GM20000 (cell line): Measurements from ENCODE around the gene SOS1.
"Not testable (repeated sequence)": the region's sequence is repeated elsewhere in the genome, so short reads cannot be mapped to it uniquely, and the experiment has no call there.

Experiments
- DNase-seq: peaks from one replicate; pipeline ENCODE4 v3.0.0; 2012; ENCODE audit warnings: low spot score
- TF ChIP-seq, protein P1 (sequence below): IDR thresholded peaks from 2 replicates; pipeline ENCODE4 v1.5.1; 2012; ENCODE audit warnings: mild to moderate bottlenecking, control low read depth; ENCODE audit errors: extremely low read depth, missing control alignments

Gene SOS1

DNA sequence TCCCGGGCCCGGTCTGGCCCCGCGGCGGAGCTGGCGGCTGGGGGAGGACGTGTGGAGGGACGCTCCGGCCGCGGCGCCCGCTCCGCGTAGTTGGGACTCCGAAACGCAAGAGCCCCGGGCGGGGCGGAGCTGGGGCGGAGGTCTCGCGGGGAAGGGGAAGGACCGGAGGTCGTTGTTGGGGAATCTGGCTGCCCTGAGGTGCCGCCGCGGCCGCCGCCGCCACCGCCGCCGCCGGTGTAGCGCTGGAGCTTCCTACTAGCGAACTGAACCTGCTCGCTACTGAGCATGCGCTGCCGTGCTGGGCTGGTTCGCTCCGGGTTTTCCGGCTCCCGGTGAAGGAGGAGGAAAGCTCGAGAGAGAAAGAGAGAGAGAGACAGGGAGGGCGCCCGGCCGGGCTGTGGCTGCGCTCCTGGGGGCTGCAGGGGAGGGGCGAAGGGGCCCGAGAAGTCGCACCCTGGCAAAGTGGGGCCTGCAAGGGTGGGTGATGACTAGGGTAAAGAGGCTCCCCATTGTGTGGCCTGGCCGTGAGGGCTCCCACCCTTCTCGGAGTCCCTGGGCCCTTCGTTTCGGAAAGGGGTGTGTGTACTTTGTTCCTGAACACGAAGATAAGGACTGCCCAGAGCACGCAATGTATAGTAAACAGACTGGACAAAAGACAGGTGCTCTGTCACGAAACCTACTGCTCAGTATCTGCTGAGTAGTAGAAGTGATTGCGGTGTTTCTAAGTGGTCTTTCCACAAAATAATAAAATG, at the start of gene SOS1:
Gene SOS1, minus strand, starts transcription at position 281 of the 752 bp plus-strand sequence. CDS start 629 bp downstream, outside the sequence.
- TF ChIP-seq, protein P1, sequence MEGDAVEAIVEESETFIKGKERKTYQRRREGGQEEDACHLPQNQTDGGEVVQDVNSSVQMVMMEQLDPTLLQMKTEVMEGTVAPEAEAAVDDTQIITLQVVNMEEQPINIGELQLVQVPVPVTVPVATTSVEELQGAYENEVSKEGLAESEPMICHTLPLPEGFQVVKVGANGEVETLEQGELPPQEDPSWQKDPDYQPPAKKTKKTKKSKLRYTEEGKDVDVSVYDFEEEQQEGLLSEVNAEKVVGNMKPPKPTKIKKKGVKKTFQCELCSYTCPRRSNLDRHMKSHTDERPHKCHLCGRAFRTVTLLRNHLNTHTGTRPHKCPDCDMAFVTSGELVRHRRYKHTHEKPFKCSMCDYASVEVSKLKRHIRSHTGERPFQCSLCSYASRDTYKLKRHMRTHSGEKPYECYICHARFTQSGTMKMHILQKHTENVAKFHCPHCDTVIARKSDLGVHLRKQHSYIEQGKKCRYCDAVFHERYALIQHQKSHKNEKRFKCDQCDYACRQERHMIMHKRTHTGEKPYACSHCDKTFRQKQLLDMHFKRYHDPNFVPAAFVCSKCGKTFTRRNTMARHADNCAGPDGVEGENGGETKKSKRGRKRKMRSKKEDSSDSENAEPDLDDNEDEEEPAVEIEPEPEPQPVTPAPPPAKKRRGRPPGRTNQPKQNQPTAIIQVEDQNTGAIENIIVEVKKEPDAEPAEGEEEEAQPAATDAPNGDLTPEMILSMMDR = no peak
- peak; percentile 94 for DNase-seq

DNA sequence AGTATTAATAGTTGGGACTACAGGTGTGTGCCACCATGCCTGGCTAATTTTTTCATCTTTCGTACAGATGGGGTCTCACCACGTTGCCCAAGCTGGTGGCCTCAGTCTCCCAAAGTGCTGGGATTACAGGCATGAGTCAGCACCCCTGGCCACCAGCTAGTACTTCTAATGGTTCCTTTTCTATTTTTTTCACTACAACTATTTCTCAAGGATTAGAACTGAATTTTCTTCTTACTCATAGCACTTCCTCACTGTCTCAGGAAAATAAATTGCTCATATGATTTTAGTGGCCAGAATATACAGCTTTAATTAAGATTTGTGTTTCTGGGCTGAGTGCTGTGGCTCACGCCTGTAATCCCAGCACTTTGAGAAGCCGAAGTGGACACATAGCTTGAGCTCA, 43.2 kb upstream of the SOS1 start:
- TF ChIP-seq, protein P1 = no peak
- no peak for DNase-seq

DNA sequence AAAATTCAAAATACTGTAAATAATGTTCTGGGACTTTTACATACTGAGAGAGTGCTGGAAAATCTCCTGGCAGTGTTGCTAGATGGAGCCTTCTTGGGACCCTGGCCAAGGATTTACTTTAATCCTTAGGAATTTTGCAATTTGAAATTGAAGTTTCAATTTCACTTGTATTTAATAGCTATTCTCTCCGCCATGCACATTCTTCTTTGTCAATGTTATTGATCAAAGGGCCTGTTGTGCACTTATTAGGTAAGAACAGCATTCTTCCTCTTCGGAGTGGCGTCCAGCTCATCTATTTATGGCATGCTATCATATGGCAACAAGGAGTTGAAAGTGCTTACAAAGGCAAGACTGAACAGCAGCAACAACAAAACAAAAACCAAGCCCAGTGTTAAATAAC, 40.1 kb upstream of the SOS1 start:
- DNase-seq = no peak
- TF ChIP-seq, protein P1 = no peak

DNA sequence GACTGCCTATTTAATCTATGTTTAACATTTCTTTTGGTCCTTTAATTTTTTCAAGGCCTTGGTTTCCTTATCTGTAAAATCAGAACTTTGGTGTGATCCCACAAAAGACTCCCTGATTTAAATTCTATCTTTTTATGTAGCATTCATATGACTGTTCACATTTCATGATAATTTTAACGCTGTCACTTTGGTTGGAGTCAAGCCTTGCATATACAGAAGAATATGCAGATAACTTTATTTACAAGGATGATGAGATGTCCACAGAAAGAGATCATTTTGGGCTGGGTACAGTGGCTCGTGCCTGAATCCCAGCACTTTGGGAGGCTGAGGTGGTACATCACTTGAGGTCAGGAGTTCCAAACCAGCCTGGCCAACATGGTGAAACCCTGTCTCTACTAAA, 38.4 kb upstream of the SOS1 start:
- no peak for DNase-seq
- TF ChIP-seq, protein P1 = no peak

DNA sequence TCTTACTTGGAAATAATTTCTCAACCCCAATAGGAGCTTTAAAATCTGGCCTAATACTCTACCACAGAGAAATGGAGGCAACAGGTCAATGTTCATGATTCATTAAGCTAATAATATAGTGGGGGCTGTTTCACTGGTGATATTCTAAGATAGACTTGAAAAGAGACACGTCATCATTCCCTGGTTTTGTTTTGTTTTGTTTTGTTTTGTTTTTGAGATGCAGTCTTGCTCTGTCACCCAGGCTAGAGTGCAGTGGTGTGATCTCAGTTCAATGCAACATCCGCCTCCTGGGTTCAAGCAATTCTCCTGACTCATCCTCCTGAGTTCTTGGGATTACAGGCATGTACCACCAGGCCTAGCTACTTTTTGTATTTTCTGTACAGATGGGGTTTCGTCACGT, 37.5 kb upstream of the SOS1 start:
- no peak for DNase-seq

DNA sequence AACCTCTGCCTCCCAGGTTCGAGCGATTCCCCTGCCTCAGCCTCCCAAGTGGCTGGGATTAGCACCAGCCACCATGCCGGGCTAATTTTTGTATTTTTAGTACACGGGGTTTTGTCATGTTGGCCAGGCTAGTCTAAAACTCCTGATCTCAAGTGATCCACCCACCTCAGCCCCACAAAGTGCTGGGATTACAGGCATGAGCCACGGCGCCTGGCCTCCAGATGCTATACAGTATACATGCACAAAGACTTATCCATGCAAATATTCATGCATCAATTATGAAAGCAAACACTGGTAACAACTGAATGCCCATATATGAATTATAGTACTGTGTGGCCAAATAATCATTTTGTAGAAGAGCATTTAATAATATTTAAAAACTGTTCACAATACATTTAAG, 36.0 kb upstream of the SOS1 start:
- TF ChIP-seq, protein P1 = no peak
- DNase-seq = no peak

More for the DNA sequence above, 37.5 kb upstream of the SOS1 start:
- TF ChIP-seq, protein P1 = no peak

DNA sequence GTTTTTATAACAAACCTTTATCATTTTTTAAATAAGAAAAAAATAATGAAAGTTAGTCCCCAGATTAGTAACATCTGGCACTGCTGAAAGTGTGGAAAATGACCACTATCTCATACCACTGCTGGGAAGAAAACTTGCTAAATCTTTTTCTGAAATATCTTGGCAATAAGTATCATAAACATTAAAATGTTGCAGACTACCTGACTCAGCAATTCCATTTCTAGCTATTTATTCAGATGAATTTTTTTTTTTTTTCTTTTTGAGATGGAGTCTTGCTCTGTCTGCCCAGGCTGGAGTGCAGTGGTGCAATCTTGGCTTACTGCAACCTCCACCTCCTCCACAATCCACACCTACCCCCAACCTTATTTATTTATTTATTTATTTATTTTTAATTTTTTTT, 35.3 kb upstream of the SOS1 start:
- TF ChIP-seq, protein P1 = no peak
- DNase-seq = no peak

DNA sequence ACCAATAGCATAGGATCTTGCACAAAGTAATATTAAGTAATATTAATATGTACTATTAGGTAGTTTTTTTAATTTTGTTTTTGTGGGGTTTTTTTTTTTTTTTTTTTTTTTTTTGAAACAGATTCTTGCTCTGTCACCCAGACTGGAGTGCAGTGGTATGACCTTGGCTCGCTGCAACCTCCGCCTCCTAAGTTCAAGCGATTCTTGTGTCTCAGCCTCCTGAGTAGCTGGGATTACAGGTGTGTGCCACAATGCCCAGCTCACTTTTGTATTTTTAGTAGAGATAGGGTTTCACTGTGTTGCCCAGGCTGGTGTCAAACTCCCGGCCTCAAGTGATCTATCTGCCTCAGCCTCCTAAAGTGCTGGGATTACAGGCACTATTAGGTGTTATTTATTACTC, 34.7 kb upstream of the SOS1 start:
- not testable (repeated sequence) for DNase-seq
